Activated B cell treated with CpG ODN at 0.5 μM for 24 hours (primary cell): ENCODE data around the gene MACF1. TPM values are rescaled to one million over a fixed set of nuclear protein-coding genes. Genes with fewer than 3 reads are reported as not detected.

Source experiments
- ATAC-seq: fragments of 200-7000 bp; cut with Tn5 transposase; one replicate; pipeline ENCODE4 v1.10.0; 2021; ENCODE audit warnings: low read depth, mild to moderate bottlenecking, moderate library complexity
- CTCF ChIA-PET: fragments of 350-600 bp; sonication (Branson Sonifier 250); formaldehyde crosslinking; loops from one replicate; lab custom pipeline; 2021; ENCODE audit warnings: antibody characterized with exemption; lab: Charles Lee
- POLR2A ChIA-PET: fragments of 350-600 bp; sonication (Branson Sonifier 250); formaldehyde crosslinking; loops from one replicate; lab custom pipeline; 2021; ENCODE audit warnings: antibody characterized with exemption; lab: Charles Lee
- DNase-seq: peaks from one replicate; pipeline ENCODE4 v3.0.0; 2022
- H3K27ac Mint-ChIP-seq: one replicate; pipeline ENCODE4 v1.8.0; 2020; ENCODE audit warnings: mixed read lengths
- H3K27me3 Mint-ChIP-seq: one replicate; pipeline ENCODE4 v1.8.0; 2021; ENCODE audit warnings: mixed read lengths
- H3K36me3 Mint-ChIP-seq: one replicate; pipeline ENCODE4 v1.8.0; 2021; ENCODE audit warnings: low read depth, mixed read lengths
- H3K4me1 Mint-ChIP-seq: one replicate; pipeline ENCODE4 v1.8.0; 2021; ENCODE audit warnings: mixed read lengths
- H3K4me3 Mint-ChIP-seq: one replicate; pipeline ENCODE4 v1.8.0; 2020; ENCODE audit warnings: mild to moderate bottlenecking, mixed read lengths
- H3K9me3 Mint-ChIP-seq: one replicate; pipeline ENCODE4 v1.8.0; 2020; ENCODE audit warnings: mixed read lengths
- intact Hi-C: fragments of 100-400 bp; cut with micrococcal nuclease; formaldehyde crosslinking; loops from one replicate; pipeline ENCODE4 v1.15.1; 2024
- total RNA-seq: library from RNA; stranded (reverse); gene quantifications from 2 replicates; pipeline ENCODE4 v1.2.3, GENCODE V29; 2022
- TF ChIP-seq, protein P1 (sequence below): fragments of 200-600 bp; IDR thresholded peaks from one replicate; pipeline ENCODE4 v1.8.0; 2022; ENCODE audit warnings: antibody characterized with exemption, mild to moderate bottlenecking

MACF1 gene
- total RNA-seq, 1 donor from 2014 or later = 286 TPM

- no peak overlapping the region for H3K4me3 Mint-ChIP-seq
- H3K9me3 Mint-ChIP-seq = no peaks in the 10 kb centered on the region
- intact Hi-C loops = no loop called here
- no peaks in the 10 kb centered on the region for H3K4me1 Mint-ChIP-seq
- TF ChIP-seq, protein P1, sequence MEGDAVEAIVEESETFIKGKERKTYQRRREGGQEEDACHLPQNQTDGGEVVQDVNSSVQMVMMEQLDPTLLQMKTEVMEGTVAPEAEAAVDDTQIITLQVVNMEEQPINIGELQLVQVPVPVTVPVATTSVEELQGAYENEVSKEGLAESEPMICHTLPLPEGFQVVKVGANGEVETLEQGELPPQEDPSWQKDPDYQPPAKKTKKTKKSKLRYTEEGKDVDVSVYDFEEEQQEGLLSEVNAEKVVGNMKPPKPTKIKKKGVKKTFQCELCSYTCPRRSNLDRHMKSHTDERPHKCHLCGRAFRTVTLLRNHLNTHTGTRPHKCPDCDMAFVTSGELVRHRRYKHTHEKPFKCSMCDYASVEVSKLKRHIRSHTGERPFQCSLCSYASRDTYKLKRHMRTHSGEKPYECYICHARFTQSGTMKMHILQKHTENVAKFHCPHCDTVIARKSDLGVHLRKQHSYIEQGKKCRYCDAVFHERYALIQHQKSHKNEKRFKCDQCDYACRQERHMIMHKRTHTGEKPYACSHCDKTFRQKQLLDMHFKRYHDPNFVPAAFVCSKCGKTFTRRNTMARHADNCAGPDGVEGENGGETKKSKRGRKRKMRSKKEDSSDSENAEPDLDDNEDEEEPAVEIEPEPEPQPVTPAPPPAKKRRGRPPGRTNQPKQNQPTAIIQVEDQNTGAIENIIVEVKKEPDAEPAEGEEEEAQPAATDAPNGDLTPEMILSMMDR = no peak
- DNase-seq (no peak), ATAC-seq (no peak)
- ChIA-PET POLR2A (no interaction called here), CTCF (no interaction called here)
- H3K36me3 Mint-ChIP-seq = peaks cover 80% of the 10 kb centered on the region
- no peaks in the 10 kb centered on the region for H3K27me3 Mint-ChIP-seq
- no peak overlapping the region for H3K27ac Mint-ChIP-seq
Measured at GRCh38 chr1:39344394-39345154, 140.1 kb downstream of the MACF1 start.

GRCh38 chr1:39346872-39347271, 142.4 kb downstream of the MACF1 start:
- Mint-ChIP-seq H3K4me3 (no peak overlapping the region), H3K27me3 (no peaks in the 10 kb centered on the region), H3K4me1 (no peaks in the 10 kb centered on the region), H3K9me3 (no peaks in the 10 kb centered on the region), H3K27ac (no peak overlapping the region), H3K36me3 (peaks cover 87% of the 10 kb centered on the region)
- ChIA-PET CTCF (no interaction called here), POLR2A (no interaction called here)
- ATAC-seq = no peak
- intact Hi-C loops = no loop called here
- DNase-seq = no peak
- TF ChIP-seq, protein P1 = no peak

GRCh38 chr1:39348278-39348677, 143.8 kb downstream of the MACF1 start:
- intact Hi-C loops = no loop called here
- ChIA-PET POLR2A (no interaction called here), CTCF (interaction anchor here (1.7 kb wide), 1 partner anchor 191 kb away, joined by 4 read pairs; no protein-coding TSS in a partner anchor)
- Mint-ChIP-seq H3K9me3 (no peaks in the 10 kb centered on the region), H3K4me1 (no peaks in the 10 kb centered on the region), H3K4me3 (no peak overlapping the region), H3K36me3 (peaks cover 86% of the 10 kb centered on the region), H3K27me3 (no peaks in the 10 kb centered on the region), H3K27ac (no peak overlapping the region)
- TF ChIP-seq, protein P1 = no peak
- DNase-seq = no peak
- no peak for ATAC-seq

DNA sequence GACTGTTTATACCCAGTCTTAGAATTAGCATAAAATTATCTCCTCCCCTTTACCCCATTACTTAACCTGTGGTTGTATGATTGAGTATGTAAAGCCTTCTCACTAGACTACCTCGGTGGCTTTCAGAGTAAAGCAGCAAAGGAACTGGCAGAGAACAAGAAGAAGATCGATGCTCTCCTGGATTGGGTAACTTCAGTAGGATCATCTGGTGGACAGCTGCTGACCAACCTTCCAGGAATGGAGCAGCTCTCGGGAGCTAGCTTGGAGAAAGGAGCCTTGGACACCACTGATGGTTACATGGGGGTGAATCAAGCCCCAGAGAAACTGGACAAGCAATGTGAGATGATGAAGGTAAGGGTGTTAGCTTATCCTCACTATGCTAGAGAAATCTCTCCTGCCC, 148.4 kb downstream of the MACF1 start:
- intact Hi-C loops = no loop called here
- peaks cover 89% of the 10 kb centered on the region for H3K36me3 Mint-ChIP-seq
- ChIA-PET POLR2A (no interaction called here), CTCF (interaction anchor here (1.1 kb wide), 2 partner anchors 161 to 254 kb away, joined by 3 read pairs; no protein-coding TSS in a partner anchor)
- H3K27me3 Mint-ChIP-seq = no peaks in the 10 kb centered on the region
- no peaks in the 10 kb centered on the region for H3K4me1 Mint-ChIP-seq
- TF ChIP-seq, protein P1 = no peak
- no peaks in the 10 kb centered on the region for H3K9me3 Mint-ChIP-seq
- ATAC-seq (no peak), DNase-seq (no peak)
- H3K4me3 Mint-ChIP-seq = no peak overlapping the region
- no peak overlapping the region for H3K27ac Mint-ChIP-seq

DNA sequence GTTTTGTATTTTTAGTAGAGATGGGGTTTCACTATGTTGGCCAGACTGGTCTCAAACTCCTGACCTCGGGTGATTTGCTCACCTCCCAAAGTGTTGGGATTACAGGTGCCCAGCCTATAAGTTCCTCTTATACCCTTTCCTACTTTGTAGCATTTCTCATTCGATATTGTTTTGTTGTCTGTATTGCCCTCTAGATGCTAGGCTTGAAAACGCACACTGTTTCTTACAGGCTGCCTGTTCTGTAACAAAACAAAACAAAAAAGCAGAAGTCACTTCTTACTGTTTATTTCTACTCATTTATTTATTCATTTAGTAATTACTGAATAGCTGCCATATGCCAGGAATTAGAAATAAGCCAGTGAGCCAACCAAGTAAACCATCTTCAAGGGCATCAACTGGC, 150.1 kb downstream of the MACF1 start:
- H3K27ac Mint-ChIP-seq = no peak overlapping the region
- intact Hi-C loops = no loop called here
- H3K9me3 Mint-ChIP-seq = no peaks in the 10 kb centered on the region
- H3K36me3 Mint-ChIP-seq = peaks cover 89% of the 10 kb centered on the region
- ATAC-seq = no peak
- H3K27me3 Mint-ChIP-seq = no peaks in the 10 kb centered on the region
- ChIA-PET CTCF (interaction anchor here (1.3 kb wide), 1 partner anchor 256 kb away, joined by 4 read pairs; no protein-coding TSS in a partner anchor), POLR2A (no interaction called here)
- H3K4me1 Mint-ChIP-seq = no peaks in the 10 kb centered on the region
- DNase-seq = no peak
- H3K4me3 Mint-ChIP-seq = no peak overlapping the region
- TF ChIP-seq, protein P1 = no peak
